Dermis microvascular lymphatic vessel endothelial cell (primary cell): ENCODE measurements around the gene NXF3. TPM values are rescaled to one million over a fixed set of nuclear protein-coding genes. Genes with fewer than 3 reads are reported as not detected.
"Not testable (repeated sequence)": the region's sequence is repeated elsewhere in the genome, so short reads cannot be mapped to it uniquely, and the experiment has no call there.

Experiments
- DNase-seq, 2 donors: peaks; one replicate each; pipeline versions ENCODE4 v3.0.0 to v3.0.0-alpha.2; 2010; ENCODE audit warnings: low read depth in 2 of 2
- total RNA-seq: library from RNA; depleted of rRNA; stranded (reverse); fragments of >200 nt; gene quantifications from 2 replicates; pipeline ENCODE4 v1.2.1, GENCODE V29; 2014

NXF3 gene
- total RNA-seq, 1 donor from 2014 or later = not detected

GRCh38 chrX:103051260-103051789, 41.6 kb downstream of the NXF3 start:
- DNase-seq = no peak

- not testable (repeated sequence) for DNase-seq
Observed at GRCh38 chrX:103033371-103033770, 59.6 kb downstream of the NXF3 start.

Other genes with a start within 250 kb of the NXF3 start
- gene RAB40AL, start 155.9 kb downstream of the NXF3 start, total RNA-seq = 0.13 and 0.38 TPM in 2 replicates
- gene BEX1, start 29.0 kb downstream of the NXF3 start, total RNA-seq = not detected in 2 replicates
- gene BEX4, start 122.0 kb upstream of the NXF3 start, total RNA-seq = 15.5 and 20.2 TPM in 2 replicates
- 51.7 and 53.5 TPM in 2 replicates for gene TCEAL8, start 162.0 kb upstream of the NXF3 start, total RNA-seq
- not detected in 2 replicates for gene TCEAL5, start 183.6 kb upstream of the NXF3 start, total RNA-seq
- gene BEX2, start 217.8 kb upstream of the NXF3 start, total RNA-seq = 0.77 and 1.1 TPM in 2 replicates
- 0.26 and 0.38 TPM in 2 replicates for gene TCEAL7, start 237.1 kb upstream of the NXF3 start, total RNA-seq